GM21529 (cell line): ENCODE results near the gene TGFB2.

ENCODE experiments used
- ATAC-seq: cut with Tn5 transposase; IDR thresholded peaks from one replicate; pipeline ENCODE4 v1.9.1; 2021; ENCODE audit not compliant: unreplicated experiment

TGFB2 gene

DNA sequence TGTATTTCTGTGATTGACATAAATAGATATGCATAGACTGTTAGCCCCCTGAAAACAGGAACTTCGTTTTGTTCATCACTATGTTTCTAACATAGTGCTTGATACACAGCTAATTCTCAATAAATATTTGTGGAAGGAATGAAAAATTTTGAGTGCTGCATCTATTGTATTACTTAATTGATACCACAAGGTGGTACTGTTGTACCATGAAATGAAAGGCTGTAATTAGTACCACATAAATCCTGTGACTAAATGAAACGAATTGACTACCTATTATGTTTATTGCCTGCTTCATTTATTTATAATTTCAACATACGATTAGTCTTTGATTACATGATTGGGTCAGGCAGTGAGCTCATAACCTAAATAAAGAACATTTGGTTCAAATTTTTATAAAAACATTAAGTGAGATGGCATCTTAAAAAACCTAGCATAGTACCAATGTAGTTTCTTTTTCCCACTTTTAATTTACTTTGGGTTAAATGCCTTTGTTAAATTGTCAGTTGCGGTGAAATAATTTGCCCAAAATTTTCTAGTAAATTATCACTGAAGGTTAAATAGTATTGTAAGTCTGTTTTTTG lies 15.0 kb upstream of the TGFB2 start:
- peak; percentile 62 for ATAC-seq

DNA sequence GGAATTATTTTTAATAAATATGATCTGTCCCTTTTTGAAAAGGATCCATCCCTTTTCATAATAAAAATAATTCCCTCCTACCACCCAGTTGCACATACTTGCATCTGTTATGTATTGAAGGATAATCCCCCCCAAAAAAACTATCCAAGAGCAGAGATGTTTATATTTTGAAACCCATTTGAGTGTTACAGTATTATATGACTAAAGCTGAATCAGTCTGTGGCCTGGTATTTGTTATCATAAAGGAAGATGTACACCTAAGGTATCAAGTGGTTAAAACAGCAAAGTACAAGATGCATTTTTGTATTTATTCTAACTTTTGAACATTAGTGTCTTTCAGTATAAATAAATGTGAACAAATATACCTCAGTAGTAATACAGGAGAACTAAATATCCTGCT lies 12.7 kb upstream of the TGFB2 start:
- no peak for ATAC-seq

DNA sequence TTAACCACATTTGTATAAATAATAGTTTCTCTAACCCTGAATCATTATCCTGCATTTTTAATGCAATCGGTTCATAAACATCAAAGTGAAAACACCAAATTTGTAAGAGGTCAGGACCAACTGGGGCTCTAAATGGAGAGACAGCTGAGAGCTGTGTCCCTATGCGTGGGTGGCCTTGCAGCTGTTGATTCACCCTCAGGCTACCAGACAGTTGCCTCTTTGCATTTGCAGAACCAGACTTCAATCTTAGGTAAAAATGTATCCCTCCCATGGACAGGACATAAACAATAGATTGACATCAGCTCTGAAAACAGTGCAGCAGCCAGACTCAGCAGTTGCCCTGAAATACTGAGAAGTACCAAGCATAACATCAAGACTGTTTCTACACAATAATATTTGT lies 8.8 kb upstream of the TGFB2 start:
- ATAC-seq: peak; percentile 56

DNA sequence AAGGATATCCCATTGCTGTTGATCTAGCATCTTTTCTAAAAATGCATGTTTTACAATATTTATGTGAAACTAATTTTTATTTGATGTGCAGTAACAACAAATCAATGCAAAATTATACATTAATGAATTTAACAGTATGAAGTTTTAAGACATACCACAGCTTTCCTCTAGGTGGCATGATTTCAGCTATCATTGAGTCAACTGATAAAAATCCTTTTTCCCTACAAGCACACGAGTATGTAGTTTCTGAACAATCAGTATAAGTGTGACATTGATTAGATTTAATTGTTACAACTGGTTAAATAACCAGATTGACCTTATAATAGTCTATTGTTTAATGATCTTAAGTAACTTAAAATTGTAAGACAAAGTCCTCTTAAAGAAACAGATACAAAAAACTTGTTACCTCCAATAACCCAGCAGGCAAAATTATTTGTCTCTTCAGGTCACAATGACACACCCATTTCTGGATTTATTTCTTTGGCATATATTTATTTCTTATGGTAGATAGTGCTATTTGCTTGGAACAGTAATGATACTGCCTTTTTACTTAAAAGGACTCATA lies 5.8 kb upstream of the TGFB2 start:
- peak; percentile 66 for ATAC-seq

DNA sequence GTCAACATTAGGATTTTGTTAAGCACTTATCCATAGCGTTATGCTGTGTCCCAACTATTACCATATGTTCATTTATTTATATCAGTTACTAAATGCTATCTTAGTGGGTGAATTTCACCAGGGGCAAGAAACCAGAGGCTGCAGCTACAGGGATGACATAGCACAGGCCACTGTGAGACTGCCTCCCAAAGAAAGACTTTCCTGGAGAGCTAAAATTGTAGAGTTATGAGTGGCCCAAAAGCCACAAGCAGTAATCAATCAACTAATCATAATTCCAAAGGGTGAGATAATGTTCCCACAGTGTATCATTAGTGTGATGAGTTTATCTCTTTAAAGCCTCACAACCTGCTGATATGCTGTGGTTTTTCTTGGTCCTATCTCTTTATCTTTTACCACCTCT lies 3.8 kb upstream of the TGFB2 start:
- no peak for ATAC-seq

DNA sequence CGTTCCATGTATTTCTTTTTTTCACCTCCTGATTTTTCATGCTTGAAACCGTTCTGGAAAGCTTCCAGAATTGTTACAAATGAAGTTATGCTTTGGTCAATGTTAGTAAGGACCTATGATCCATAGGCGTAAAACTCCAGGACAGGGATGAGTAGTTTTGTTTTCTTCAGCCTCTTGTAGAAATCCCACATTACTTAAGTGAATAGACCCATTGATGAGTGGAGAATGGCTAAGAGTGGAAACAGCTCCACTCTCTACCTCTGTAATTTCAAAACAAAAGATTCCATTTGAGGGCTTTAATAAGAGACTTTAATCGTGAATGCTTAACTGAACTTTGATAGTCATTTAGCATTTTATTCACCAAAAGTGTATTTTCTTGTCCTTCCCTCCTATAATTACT lies 3.0 kb upstream of the TGFB2 start:
- ATAC-seq: no peak

DNA sequence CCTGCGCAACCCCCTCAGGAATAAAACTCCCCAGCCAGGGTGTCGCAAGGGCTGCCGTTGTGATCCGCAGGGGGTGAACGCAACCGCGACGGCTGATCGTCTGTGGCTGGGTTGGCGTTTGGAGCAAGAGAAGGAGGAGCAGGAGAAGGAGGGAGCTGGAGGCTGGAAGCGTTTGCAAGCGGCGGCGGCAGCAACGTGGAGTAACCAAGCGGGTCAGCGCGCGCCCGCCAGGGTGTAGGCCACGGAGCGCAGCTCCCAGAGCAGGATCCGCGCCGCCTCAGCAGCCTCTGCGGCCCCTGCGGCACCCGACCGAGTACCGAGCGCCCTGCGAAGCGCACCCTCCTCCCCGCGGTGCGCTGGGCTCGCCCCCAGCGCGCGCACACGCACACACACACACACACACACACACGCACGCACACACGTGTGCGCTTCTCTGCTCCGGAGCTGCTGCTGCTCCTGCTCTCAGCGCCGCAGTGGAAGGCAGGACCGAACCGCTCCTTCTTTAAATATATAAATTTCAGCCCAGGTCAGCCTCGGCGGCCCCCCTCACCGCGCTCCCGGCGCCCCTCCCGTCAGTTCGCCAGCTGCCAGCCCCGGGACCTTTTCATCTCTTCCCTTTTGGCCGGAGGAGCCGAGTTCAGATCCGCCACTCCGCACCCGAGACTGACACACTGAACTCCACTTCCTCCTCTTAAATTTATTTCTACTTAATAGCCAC lies 696 bp downstream of the TGFB2 start:
- peak; percentile 62 for ATAC-seq

DNA sequence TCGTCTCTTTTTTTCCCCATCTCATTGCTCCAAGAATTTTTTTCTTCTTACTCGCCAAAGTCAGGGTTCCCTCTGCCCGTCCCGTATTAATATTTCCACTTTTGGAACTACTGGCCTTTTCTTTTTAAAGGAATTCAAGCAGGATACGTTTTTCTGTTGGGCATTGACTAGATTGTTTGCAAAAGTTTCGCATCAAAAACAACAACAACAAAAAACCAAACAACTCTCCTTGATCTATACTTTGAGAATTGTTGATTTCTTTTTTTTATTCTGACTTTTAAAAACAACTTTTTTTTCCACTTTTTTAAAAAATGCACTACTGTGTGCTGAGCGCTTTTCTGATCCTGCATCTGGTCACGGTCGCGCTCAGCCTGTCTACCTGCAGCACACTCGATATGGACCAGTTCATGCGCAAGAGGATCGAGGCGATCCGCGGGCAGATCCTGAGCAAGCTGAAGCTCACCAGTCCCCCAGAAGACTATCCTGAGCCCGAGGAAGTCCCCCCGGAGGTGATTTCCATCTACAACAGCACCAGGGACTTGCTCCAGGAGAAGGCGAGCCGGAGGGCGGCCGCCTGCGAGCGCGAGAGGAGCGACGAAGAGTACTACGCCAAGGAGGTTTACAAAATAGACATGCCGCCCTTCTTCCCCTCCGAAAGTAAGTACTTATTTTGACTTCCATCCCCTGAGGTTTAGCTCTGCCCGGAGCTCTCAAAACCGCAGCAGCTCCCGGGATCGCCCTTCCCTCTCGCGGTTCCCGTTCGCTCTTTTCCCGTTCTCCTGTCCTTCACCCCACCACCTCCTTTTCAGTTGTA lies 1.5 kb downstream of the TGFB2 start:
- ATAC-seq: no peak

DNA sequence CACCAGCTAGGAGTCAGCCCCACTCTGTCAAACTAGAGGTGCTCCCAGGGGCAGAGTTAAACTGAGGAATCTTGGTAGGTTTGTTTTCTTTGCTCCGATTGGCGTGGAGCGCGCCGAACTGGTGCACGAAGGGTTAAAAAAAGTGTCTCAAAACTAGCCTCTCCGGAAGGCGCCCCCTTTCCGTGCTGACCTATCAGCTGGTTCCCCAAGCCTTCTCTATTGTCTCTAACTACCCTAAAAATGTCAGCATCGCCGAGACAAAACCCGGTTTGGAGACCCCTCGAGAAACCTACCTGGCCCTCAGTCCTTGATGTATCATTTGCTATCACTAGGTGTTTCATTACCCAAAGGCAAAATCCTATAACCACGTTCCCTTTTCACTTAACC lies 2.2 kb downstream of the TGFB2 start:
- no peak for ATAC-seq

GRCh38 chr1:218347723-218348627 lies 2.8 kb downstream of the TGFB2 start:
- ATAC-seq: no peak

DNA sequence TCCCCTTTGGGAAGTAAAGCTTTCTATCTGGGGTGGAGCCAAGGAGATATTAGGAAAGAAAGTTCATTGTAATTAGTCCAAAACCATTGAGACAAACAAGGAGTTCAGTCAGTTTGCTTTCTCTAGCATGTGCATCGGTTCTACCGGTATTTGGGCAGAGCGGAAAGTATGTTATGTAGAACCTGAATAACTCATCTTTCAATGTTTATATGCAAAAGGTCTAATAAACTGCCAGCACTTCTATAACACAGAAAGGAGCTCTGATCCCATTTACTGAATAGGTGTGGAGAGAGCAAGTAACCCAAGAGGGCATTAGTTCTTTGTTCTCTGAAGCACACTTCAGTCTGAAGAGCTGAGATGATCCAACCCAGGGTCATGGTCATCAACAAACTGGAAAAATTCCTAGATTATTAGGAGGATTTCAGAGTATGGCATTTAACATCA lies 3.5 kb downstream of the TGFB2 start:
- no peak for ATAC-seq

- no peak for ATAC-seq
Measured at GRCh38 chr1:218349348-218350034, 4.4 kb downstream of the TGFB2 start.

GRCh38 chr1:218350035-218350525 lies 4.9 kb downstream of the TGFB2 start:
- ATAC-seq: no peak

DNA sequence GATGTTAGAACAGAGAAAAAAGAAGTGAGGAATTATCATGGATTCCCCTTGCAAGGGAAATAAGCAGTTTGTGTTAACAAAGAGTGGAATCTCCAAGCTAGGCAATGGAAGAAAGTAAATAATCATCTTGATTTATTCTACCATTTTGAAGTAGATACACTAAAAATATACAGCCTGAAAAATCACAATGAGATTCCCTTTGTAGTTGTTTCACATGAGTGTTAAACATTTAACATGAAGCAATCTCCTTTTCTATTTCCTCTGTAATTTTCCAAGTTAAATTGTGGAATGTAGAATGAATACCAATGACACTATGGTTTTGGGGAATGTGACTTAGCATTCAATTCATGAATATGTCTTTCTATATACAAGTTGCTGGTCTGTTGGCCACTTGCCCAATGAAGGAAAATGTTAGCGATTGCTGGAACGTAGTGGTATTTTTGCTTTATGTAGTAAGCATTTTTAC lies 5.7 kb downstream of the TGFB2 start:
- no peak for ATAC-seq

- peak; percentile 70 for ATAC-seq
Measured at GRCh38 chr1:218351391-218352074, 6.4 kb downstream of the TGFB2 start.

- no peak for ATAC-seq
Measured at GRCh38 chr1:218352075-218352438, 6.9 kb downstream of the TGFB2 start.

- no peak for ATAC-seq
Measured at GRCh38 chr1:218353656-218354055, 8.5 kb downstream of the TGFB2 start.

GRCh38 chr1:218355278-218355677 lies 10.1 kb downstream of the TGFB2 start:
- no peak for ATAC-seq

DNA sequence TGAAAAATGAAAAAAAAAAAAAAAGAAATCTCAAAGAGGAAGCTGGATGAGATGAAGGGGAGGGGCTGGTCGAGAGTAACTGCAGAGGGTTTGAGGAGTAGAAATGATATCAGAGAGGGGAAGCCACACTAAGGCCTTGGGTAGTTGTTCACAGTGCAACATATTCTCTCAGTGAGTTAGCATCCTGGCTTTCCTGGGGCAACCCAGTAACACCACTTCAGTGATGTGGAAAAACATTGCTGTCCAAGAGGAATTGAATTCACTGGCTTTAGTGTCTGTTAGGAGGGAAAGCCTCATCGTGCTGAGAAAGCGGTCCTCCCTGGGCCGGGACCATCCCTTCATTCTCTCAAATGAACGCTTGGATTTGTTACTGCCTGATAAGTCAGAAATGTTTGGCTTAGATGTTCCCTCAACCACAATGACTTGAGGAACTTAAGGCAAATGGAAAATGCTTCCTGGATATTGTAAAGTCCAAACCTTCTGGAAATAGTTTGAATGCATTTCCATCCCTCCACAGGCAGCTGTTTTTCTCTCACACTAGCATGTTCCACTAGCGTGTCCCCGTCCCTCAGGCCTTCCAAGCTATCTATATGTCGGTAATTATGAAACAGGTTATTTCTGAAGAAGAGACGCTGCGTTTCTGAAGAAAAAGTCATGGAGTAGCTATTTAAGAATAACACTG lies 12.2 kb downstream of the TGFB2 start:
- ATAC-seq: no peak
